Keratinocyte (primary cell): Measurements from ENCODE around the gene BIN2.

Experiments
- CTCF ChIP-seq, 3 experiments: IDR thresholded peaks in 1 of 3; conservative IDR thresholded peaks in 1 of 3; optimal IDR thresholded peaks in 1 of 3; 2 replicates in 2 of 3; 3 replicates in 1 of 3; pipeline versions ENCODE3 to v1.5.1; 2011; ENCODE audit warnings: low read length in 3 of 3, mild to moderate bottlenecking in 3 of 3, moderate library complexity in 2 of 3, control low read depth in 1 of 3, inconsistent platforms in 1 of 3; ENCODE audit not compliant: insufficient read depth in 2 of 3; ENCODE audit errors: extremely low read depth in 1 of 3
- EZH2 ChIP-seq: IDR thresholded peaks from one replicate; pipeline ENCODE4 v1.6.1; 2012; ENCODE audit warnings: inconsistent platforms, mild to moderate bottlenecking, low read length, moderate library complexity

GRCh38 chr12:51264297-51264696 lies 59.7 kb downstream of the BIN2 start:
- no peak for TF ChIP-seq CTCF (optimal IDR thresholded peaks at IDR 0.05 in 1 of 3, IDR thresholded peaks at IDR 0.05 in 1 of 3, conservative IDR thresholded peaks at IDR 0.05 in 1 of 3; ENCODE audit: extremely low read depth in 1 of 3, insufficient read depth in 2 of 3, low read length in 3 of 3)
- TF ChIP-seq EZH2, result no peak
